HCT116 (cell line): Measurements from ENCODE around the gene LGR6. TPM values are rescaled to one million over a fixed set of nuclear protein-coding genes. Genes with fewer than 3 reads are reported as not detected.

Experiments used
- ATAC-seq: fragments of 200-7000 bp; cut with Tn5 transposase; 2 replicates; pipeline ENCODE4 v1.9.1; 2020; ENCODE audit warnings: mild to moderate bottlenecking, moderate library complexity
- BruUV-seq: library from RNA; stranded (reverse); fragments of 400-500 nt; replicated peaks from 2 replicates; lab custom pipeline; 2021; lab: Mats Ljungman, UMichigan
- CTCF ChIA-PET: fragments of 300-600 bp; sonication (Branson Sonifier 250); formaldehyde crosslinking; loops from one replicate; lab custom pipeline; 2021; ENCODE audit warnings: antibody characterized with exemption; lab: Charles Lee
- POLR2A ChIA-PET: fragments of 300-600, 350-600 bp; sonication (Branson Sonifier 250); formaldehyde crosslinking; loops from one replicate; lab custom pipeline; 2021; ENCODE audit warnings: antibody characterized with exemption; lab: Charles Lee
- RAD21 ChIA-PET, 2 experiments: fragments of 300-600 bp; sonication (Branson Sonifier 250); formaldehyde crosslinking; loops; one replicate each; lab custom pipeline; 2023; ENCODE audit warnings: low total read pairs in 2 of 2; ENCODE audit not compliant: uncharacterized antibody in 2 of 2, unreplicated experiment in 2 of 2, low non-redundant PET in 1 of 2; lab: Charles Lee
- DNase-seq: peaks from one replicate; pipeline ENCODE4 v3.0.0-alpha.2; 2010; ENCODE audit warnings: low read depth, low spot score
- H2AFZ ChIP-seq: fragments of 200-600 bp; shearing (Covaris generic), sonication (generic); 2 replicates; pipeline ENCODE4 v1.6.1; 2017; ENCODE audit warnings: low read depth, mixed run types, mixed read lengths, antibody characterized with exemption, low read length; ENCODE audit not compliant: poor library complexity, severe bottlenecking
- H3K27ac ChIP-seq: 2 replicates; pipeline ENCODE4 v1.5.1; 2012; ENCODE audit warnings: low read depth, low read length
- H3K27me3 ChIP-seq: fragments of 200-600 bp; sonication (generic); 2 replicates; pipeline ENCODE4 v1.6.1; 2016; ENCODE audit warnings: mixed run types, low read length, mixed read lengths; ENCODE audit not compliant: insufficient read depth
- H3K36me3 ChIP-seq, 2 experiments: fragments of 200-500 bp in 1 of 2; fragments of 200-600 bp in 1 of 2; sonication (Bioruptor generic) in 1 of 2; sonication (generic) in 1 of 2; 2 replicates each; pipeline versions ENCODE4 v1.5.1 to v1.6.1; 2014 to 2016; ENCODE audit warnings: low read length in 2 of 2, inconsistent platforms in 1 of 2, mixed read lengths in 1 of 2, mixed run types in 1 of 2; ENCODE audit not compliant: insufficient read depth in 2 of 2, control insufficient read depth in 1 of 2
- H3K4me1 ChIP-seq, 2 experiments: fragments of 200-600 bp in 1 of 2; sonication (generic) in 1 of 2; 2 replicates each; pipeline versions ENCODE4 v1.5.1 to v1.6.1; 2012 to 2017; ENCODE audit warnings: low read length in 2 of 2, inconsistent platforms in 1 of 2, mild to moderate bottlenecking in 1 of 2, mixed read lengths in 1 of 2, mixed run types in 1 of 2, moderate library complexity in 1 of 2; ENCODE audit not compliant: insufficient read depth in 2 of 2, control insufficient read depth in 1 of 2
- H3K4me2 ChIP-seq: fragments of 200-600 bp; sonication (generic); 2 replicates; pipeline ENCODE4 v1.6.1; 2017; ENCODE audit warnings: mixed run types, low read length, mixed read lengths
- H3K4me3 ChIP-seq, 2 experiments: fragments of 200-600 bp in 1 of 2; sonication (generic) in 1 of 2; replicated peaks in 1 of 2; 2 replicates each; pipeline ENCODE4 v1.5.1; 2011 to 2016; ENCODE audit warnings: low read length in 2 of 2, control low read depth in 1 of 2, low read depth in 1 of 2, mild to moderate bottlenecking in 1 of 2, mixed read lengths in 1 of 2, mixed run types in 1 of 2
- H3K79me2 ChIP-seq: fragments of 200-600 bp; sonication (generic); 2 replicates; pipeline ENCODE4 v1.6.1; 2017; ENCODE audit warnings: mild to moderate bottlenecking, mixed run types, low read length, moderate library complexity, mixed read lengths; ENCODE audit not compliant: insufficient read depth
- H3K9ac ChIP-seq: fragments of 200-600 bp; sonication (generic); 2 replicates; pipeline ENCODE4 v1.6.1; 2016; ENCODE audit warnings: low read length, mixed read lengths
- H3K9me2 ChIP-seq: fragments of 200-600 bp; sonication (generic), shearing (Covaris generic); 2 replicates; pipeline ENCODE4 v1.6.1; 2017; ENCODE audit warnings: mixed run types, mild to moderate bottlenecking, moderate library complexity; ENCODE audit not compliant: insufficient read depth
- H3K9me3 ChIP-seq, 2 experiments: fragments of 200-500 bp in 1 of 2; fragments of 200-600 bp in 1 of 2; sonication (Bioruptor generic) in 1 of 2; sonication (generic) in 1 of 2; 2 replicates each; pipeline ENCODE4 v1.6.1; 2014 to 2017; ENCODE audit warnings: low read length in 2 of 2, mixed read lengths in 2 of 2, inconsistent platforms in 1 of 2, low read depth in 1 of 2, mild to moderate bottlenecking in 1 of 2, mixed run types in 1 of 2, moderate library complexity in 1 of 2; ENCODE audit not compliant: control insufficient read depth in 1 of 2, insufficient read depth in 1 of 2
- H4K20me1 ChIP-seq: fragments of 200-600 bp; sonication (generic), shearing (Covaris generic); 2 replicates; pipeline ENCODE4 v1.6.1; 2017; ENCODE audit warnings: mixed run types, mild to moderate bottlenecking, moderate library complexity; ENCODE audit not compliant: insufficient read depth
- CBX3 ChIP-seq: IDR thresholded peaks from 2 replicates; pipeline ENCODE4 v1.6.1; 2012; ENCODE audit warnings: low read depth
- CEBPB ChIP-seq: IDR thresholded peaks from 2 replicates; pipeline ENCODE4 v1.6.1; 2012; ENCODE audit warnings: low read depth
- CTCF ChIP-seq, 3 experiments: fragments of 200-600 bp in 1 of 3; sonication (generic) in 1 of 3; IDR thresholded peaks in 2 of 3; conservative IDR thresholded peaks in 1 of 3; 2 replicates each; pipeline ENCODE4 v1.5.1; 2012 to 2017; ENCODE audit warnings: low read depth in 2 of 3, low read length in 2 of 3, antibody characterized with exemption in 1 of 3, borderline replicate concordance in 1 of 3, control low read depth in 1 of 3, mild to moderate bottlenecking in 1 of 3, mixed read lengths in 1 of 3, mixed run types in 1 of 3, moderate library complexity in 1 of 3; ENCODE audit not compliant: insufficient read depth in 1 of 3
- EGR1 ChIP-seq: IDR thresholded peaks from 2 replicates; pipeline ENCODE4 v1.6.1; 2012; ENCODE audit warnings: low read depth
- ELF1 ChIP-seq: IDR thresholded peaks from 2 replicates; pipeline ENCODE4 v1.6.1; 2012; ENCODE audit warnings: low read depth, borderline replicate concordance
- EZH2 ChIP-seq: fragments of 200-600 bp; sonication (generic); IDR thresholded peaks from 2 replicates; pipeline ENCODE4 v1.6.1; 2017; ENCODE audit warnings: antibody characterized with exemption, mixed run types
- EZH2phosphoT487 ChIP-seq: fragments of 200-600 bp; IDR thresholded peaks from 2 replicates; pipeline ENCODE4 v1.6.1; 2018; ENCODE audit warnings: antibody characterized with exemption, borderline replicate concordance
- FOSL1 ChIP-seq: IDR thresholded peaks from 2 replicates; pipeline ENCODE4 v1.6.1; 2012; ENCODE audit warnings: low read depth
- JUND ChIP-seq: IDR thresholded peaks from 2 replicates; pipeline ENCODE4 v1.6.1; 2012
- RAD21 ChIP-seq: IDR thresholded peaks from 2 replicates; pipeline ENCODE4 v1.6.1; 2012; ENCODE audit warnings: low read depth, mild to moderate bottlenecking
- SIN3A ChIP-seq: IDR thresholded peaks from 2 replicates; pipeline ENCODE4 v1.6.1; 2012; ENCODE audit warnings: low read depth
- SRF ChIP-seq: IDR thresholded peaks from 2 replicates; pipeline ENCODE4 v1.6.1; 2012; ENCODE audit warnings: low read depth
- YY1 ChIP-seq: IDR thresholded peaks from 2 replicates; pipeline ENCODE4 v1.6.1; 2011; ENCODE audit warnings: low read length, low read depth, moderate library complexity, mild to moderate bottlenecking; ENCODE audit not compliant: insufficient replicate concordance; ENCODE audit errors: extremely low read depth
- intact Hi-C: fragments of 100-400 bp; cut with micrococcal nuclease; formaldehyde crosslinking; loops from 2 replicates; pipeline ENCODE4 v1.10.0; 2022
- total RNA-seq: library from RNA; stranded (reverse); gene quantifications from one replicate; pipeline ENCODE4 v1.2.1, GENCODE V29; 2021; ENCODE audit not compliant: unreplicated experiment

The LGR6 gene
- total RNA-seq, 1 experiment from 2014 or later = 0.20 TPM

- H3K36me3 ChIP-seq = no peaks in the 10 kb centered on the region
- DNase-seq (no peak), ATAC-seq (no peak)
- no peaks in the 10 kb centered on the region for H3K9me2 ChIP-seq
- no peaks in the 10 kb centered on the region for H4K20me1 ChIP-seq
- CTCF ChIA-PET = no interaction called here
- no peak overlapping the region for H3K4me2 ChIP-seq
- no peak overlapping the region for H2AFZ ChIP-seq
- RAD21 ChIA-PET = no interaction called here
- no peak overlapping the region for H3K9ac ChIP-seq
- no peak for TF ChIP-seq YY1
- TF ChIP-seq SRF = no peak
- no peak for TF ChIP-seq CBX3
- TF ChIP-seq FOSL1 = no peak
- no peak for TF ChIP-seq EZH2phosphoT487
- no peak for TF ChIP-seq JUND
- TF ChIP-seq EGR1 = no peak
- TF ChIP-seq SIN3A = no peak
- TF ChIP-seq CEBPB = no peak
- TF ChIP-seq CTCF (IDR thresholded peaks at IDR 0.05 in 2 of 3, conservative IDR thresholded peaks at IDR 0.05 in 1 of 3; ENCODE audit: borderline replicate concordance in 1 of 3, insufficient read depth in 1 of 3, low read depth in 2 of 3, low read length in 2 of 3) = no peak
- no peak for TF ChIP-seq ELF1
- TF ChIP-seq RAD21 = no peak
- no peak for TF ChIP-seq EZH2
- intact Hi-C loops = no loop called here
- H3K4me1 ChIP-seq = peaks cover 13 to 20% of the 10 kb centered on the region in 2 experiments; a peak in 3 of 4 replicates
- no peak overlapping the region for H3K4me3 ChIP-seq
- no peak overlapping the region for H3K27ac ChIP-seq
- no TSS peak for BruUV-seq
- peaks cover 52% of the 10 kb centered on the region; the same call in 1 of the 2 replicates for H3K27me3 ChIP-seq
- POLR2A ChIA-PET = no interaction called here
- no peaks in the 10 kb centered on the region for H3K79me2 ChIP-seq
- no peaks in the 10 kb centered on the region for H3K9me3 ChIP-seq
Observed at GRCh38 chr1:202217951-202218350, 24.4 kb downstream of the LGR6 start.
